GM19328 (cell line): ENCODE measurements around the gene HAO2.
"Not testable (repeated sequence)": the region's sequence is repeated elsewhere in the genome, so short reads cannot be mapped to it uniquely, and the experiment has no call there.

Source experiments
- ATAC-seq: cut with Tn5 transposase; IDR thresholded peaks from one replicate; pipeline ENCODE4 v1.9.1; 2021; ENCODE audit warnings: mild to moderate bottlenecking, moderate library complexity; ENCODE audit not compliant: unreplicated experiment

The HAO2 gene

DNA sequence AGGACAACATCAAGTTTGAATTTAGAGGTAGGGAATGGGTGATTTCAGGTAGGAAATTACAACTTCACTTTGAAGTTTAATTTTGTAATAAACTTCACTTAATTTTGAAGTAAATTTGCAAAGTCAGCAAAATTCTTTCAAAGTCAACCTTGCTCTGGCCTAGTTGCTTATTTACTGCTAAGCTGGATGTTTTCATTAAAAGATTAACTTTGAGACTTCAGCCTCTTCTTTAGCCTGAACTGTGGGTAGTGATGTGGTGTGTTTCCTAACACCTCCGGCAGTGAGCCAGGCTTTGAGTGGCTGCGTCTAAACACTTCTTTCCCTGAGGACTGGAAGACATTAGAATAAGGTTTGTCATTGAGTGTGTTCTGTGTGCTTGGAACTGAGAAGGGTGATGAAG, at the start of gene HAO2:
HAO2 (plus strand) TSS at position 232 of the 400 bp plus-strand sequence. CDS start 12,301 bp downstream, outside the sequence.
- ATAC-seq, result no peak

DNA sequence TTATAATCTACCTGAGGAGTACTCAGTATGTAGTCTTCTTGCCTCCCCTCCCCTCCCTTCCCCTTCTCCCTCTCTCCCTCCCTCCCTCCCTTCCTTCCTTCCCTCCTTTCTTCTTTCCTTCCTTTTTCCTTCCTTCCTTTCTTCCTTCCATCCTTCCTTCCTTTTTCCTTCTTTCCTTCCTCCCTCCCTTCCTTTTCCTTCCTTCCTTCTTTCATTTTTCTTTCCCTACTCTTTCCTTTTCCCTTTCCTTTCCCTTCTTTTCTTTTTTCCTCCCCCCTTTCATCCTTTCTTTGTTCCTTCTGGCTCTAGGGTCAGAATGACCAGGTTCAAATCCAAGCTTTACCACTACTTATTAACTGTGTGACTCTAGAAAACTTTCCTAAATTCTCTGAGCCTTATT, 48.5 kb upstream of the HAO2 start:
- ATAC-seq, result no peak

GRCh38 chr1:119321666-119322419, 46.7 kb upstream of the HAO2 start:
- ATAC-seq, result no peak

DNA sequence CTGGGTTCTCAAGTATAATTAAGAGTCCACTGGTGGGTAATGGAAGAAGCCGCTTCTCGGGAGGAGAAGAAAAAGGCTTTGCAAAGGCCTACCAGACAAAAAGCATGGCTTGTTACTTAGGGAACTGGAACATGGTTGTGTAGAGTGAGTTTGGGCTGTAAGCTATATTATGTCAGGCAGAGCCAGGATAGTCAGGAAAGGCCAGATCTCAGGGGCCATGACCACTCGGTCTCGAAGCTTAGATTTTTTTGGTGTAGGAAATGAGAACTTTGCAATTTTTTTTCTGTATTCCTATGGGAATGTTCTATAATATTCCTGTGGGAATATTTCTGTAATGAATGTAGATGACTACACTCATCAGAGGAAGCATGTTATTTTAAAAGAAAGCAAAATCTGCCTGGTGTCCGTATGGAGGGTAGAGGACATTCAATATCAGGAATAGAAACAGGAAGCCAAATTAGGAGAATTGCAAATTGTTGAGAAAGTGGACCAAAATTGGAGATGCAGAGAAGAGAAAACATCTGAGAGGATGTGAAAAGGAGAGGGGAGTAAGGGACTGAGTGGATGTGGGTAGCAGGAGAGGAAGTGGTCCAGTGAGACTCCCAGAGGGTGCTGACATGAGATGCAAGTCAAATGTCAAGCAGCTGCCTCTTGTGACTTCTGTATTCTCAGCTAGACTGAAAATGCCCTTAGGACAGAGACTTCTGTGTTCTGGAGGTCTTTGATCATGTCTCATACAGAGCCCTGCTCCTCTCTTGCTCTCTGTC, 45.2 kb upstream of the HAO2 start:
- peak; percentile 81 for ATAC-seq

- no peak for ATAC-seq
Observed at GRCh38 chr1:119324198-119324597, 44.4 kb upstream of the HAO2 start.

GRCh38 chr1:119326251-119326650, 42.3 kb upstream of the HAO2 start:
- no peak for ATAC-seq

DNA sequence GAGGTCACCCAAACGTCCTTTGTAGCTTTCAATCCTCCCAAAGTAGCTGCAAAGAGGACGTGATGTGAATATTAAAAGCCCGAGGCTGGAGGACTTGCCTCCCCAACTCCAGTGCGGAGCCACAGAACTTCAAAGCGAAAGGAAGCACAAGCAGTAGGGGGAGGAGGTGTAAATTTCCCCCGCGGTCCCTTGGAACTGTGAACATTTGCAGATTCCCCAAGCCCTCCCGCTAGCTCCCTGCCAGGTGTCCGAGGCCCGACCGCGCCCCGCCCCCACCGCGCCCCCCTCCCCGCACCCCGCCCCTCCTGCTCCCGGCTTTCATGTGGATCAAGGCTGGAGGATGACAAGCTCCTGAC, 41.5 kb upstream of the HAO2 start:
- no peak for ATAC-seq

GRCh38 chr1:119327450-119328155, 41.0 kb upstream of the HAO2 start:
- no peak for ATAC-seq

DNA sequence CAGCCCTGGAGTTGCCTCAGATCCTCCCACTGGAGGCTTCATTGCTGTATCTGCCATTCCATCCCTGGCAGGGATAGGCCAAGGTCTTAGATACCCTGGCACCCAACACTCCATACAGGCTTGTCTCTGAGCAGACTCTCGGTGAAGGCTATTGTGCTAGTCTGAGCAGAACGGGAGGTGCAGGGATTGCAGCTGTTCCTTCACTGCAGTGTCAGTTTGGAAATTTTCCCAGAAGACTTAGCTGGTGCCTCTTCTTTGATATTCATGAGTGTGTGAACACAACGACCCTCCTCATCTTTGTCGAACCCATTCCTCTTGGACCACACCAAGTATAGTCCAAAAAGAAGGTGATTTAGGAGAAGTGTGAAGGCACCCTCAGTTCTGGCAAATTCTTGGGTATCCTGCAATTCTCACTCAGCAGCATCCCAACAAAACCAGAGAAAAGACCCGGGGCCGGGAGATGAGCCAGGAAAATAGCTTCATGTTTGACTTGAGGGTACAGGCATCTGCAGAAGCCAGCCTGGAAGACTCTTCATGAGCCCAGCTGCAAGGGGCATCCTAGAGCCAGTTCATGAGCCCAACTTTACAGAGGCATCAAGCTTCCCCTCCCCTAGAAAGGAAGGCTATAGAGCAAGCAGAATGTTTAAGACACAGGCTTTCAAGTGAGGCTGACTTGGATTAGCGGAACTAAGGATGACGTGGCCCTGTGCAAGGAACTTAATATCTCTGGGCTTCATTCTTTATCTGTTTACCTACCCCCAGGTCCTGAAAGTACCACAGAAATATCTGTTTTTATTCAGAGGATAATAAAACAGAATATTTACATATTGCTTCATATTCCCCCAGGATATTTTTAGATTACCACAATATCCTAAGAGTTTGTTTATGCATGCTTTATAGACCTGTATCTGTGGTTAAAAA, 38.8 kb upstream of the HAO2 start:
- no peak for ATAC-seq

- ATAC-seq, result no peak
Observed at GRCh38 chr1:119330466-119331189, 38.0 kb upstream of the HAO2 start.

GRCh38 chr1:119331190-119331515, 37.4 kb upstream of the HAO2 start:
- no peak for ATAC-seq

- ATAC-seq, result no peak
Observed at GRCh38 chr1:119331915-119332314, 36.7 kb upstream of the HAO2 start.

DNA sequence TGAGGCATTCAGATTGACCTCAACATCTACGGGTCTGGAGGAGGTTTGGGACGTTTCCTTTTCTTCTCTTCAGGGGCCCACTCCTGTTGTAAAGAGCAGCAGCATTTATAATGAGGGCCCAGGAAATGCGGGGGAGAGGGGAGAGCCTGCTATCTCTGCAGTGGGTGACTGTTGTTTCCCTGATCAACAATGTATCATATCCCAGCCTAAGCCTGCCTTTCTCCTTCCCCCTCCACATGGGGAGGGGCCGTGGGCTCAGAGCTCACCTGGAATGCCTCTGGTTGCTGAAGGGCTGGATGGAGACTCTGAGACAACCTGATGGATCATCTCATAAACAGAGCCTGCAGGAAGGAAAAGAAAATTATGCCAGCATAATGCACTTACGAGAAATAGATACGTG, 36.0 kb upstream of the HAO2 start:
- no peak for ATAC-seq

DNA sequence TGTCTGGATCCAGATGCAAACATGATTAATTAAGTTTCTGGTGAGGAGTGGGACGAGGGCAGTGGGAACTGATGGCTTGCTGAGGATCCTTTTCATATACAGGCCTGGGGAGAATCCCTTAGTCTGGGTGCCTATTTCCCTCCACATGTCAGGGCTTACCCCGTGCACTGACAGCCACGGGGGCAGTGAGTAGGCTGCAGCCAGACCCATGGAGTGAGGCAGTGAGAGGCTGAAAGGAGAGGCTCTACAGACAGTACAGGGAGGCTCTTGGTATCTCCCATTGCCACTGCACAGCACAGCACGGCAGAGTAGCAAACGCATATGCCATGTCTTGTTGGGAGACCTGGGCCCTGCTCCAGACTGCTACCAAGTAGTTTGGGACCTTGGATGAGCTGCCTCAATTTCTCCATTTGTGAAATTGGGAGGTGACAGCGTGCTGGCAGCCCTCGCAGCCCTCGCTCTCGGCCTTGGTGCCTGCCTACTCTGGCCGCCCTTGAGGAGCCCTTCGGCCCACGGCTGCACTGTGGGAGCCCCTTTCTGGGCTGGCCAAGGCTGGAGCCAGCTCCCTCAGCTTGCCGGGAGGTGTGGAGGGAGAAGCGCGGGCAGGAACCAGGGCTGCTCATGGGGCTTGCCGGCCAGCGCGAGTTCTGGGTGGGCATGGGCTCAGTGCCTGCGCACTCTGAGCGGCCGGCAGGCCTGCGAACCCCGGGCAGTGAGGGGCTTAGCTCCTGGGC, 35.3 kb upstream of the HAO2 start:
- ATAC-seq, result no peak

- ATAC-seq, result not testable (repeated sequence)
Observed at GRCh38 chr1:119333897-119334250, 34.7 kb upstream of the HAO2 start.

GRCh38 chr1:119336848-119337247, 31.7 kb upstream of the HAO2 start:
- ATAC-seq, result no peak

GRCh38 chr1:119338004-119338403, 30.6 kb upstream of the HAO2 start:
- ATAC-seq, result no peak

DNA sequence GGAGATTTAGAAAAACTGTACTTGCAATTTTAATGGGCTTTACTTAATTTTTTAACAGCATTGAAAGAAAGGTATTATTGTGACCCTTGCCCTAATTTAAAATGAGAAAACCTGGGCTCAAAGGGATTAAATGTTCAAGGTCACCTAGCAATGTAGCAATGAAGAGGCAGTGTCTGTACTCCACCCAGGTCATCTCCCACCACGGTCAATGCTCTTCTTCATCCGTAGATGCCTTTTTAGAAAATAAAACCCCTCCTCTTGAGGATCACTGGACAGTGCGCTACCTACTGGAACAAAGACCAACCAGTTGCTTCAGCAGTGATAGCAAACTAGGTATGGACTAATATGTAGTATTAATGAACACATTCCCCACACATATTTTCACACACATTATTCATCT, 29.8 kb upstream of the HAO2 start:
- ATAC-seq, result no peak

DNA sequence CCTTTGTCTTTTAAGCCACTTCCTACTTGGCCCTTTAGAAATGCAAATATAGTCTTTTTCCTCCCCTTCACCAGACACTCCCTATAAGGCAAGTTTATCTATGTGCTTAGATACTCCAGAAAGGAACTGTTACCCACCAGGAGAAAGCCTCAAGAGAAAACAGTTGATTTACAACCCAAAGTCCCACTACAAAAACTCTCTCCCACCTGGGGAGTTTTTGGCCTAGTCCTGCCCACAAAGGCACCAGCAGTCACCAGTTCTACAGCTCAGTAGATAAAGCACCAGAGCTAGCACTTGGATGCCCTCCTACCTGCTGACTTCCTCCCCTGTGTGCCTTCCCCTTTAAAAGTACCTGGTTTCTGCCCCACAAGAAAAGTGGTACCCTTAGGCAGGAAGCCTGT, 27.7 kb upstream of the HAO2 start:
- no peak for ATAC-seq
